Measurements from ENCODE around the gene UROD. TPM values are rescaled to one million over a fixed set of nuclear protein-coding genes. Genes with fewer than 3 reads are reported as not detected.

UROD gene
- total RNA-seq, 1 donor: 136 TPM

GRCh38 chr1:45038661-45039364 lies 26.8 kb downstream of the UROD start:
- TF ChIP-seq, protein P1, sequence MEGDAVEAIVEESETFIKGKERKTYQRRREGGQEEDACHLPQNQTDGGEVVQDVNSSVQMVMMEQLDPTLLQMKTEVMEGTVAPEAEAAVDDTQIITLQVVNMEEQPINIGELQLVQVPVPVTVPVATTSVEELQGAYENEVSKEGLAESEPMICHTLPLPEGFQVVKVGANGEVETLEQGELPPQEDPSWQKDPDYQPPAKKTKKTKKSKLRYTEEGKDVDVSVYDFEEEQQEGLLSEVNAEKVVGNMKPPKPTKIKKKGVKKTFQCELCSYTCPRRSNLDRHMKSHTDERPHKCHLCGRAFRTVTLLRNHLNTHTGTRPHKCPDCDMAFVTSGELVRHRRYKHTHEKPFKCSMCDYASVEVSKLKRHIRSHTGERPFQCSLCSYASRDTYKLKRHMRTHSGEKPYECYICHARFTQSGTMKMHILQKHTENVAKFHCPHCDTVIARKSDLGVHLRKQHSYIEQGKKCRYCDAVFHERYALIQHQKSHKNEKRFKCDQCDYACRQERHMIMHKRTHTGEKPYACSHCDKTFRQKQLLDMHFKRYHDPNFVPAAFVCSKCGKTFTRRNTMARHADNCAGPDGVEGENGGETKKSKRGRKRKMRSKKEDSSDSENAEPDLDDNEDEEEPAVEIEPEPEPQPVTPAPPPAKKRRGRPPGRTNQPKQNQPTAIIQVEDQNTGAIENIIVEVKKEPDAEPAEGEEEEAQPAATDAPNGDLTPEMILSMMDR (IDR thresholded peaks at IDR 0.05; ENCODE audit: insufficient read depth, low read depth, low read length): no peak
- DNase-seq (ENCODE audit: low read depth): no peak
- no peak overlapping the region for H3K4me3 ChIP-seq (ENCODE audit: low read depth, low read length)

GRCh38 chr1:45040297-45040696 lies 28.2 kb downstream of the UROD start:
- TF ChIP-seq, protein P1 (IDR thresholded peaks at IDR 0.05; ENCODE audit: insufficient read depth, low read depth, low read length): no peak
- no peak overlapping the region for H3K4me3 ChIP-seq (ENCODE audit: low read depth, low read length)
- DNase-seq (ENCODE audit: low read depth): no peak

GRCh38 chr1:45043094-45043493 lies 31.0 kb downstream of the UROD start:
- no peak overlapping the region for H3K4me3 ChIP-seq (ENCODE audit: low read depth, low read length)
- DNase-seq (ENCODE audit: low read depth): no peak
- TF ChIP-seq, protein P1 (IDR thresholded peaks at IDR 0.05; ENCODE audit: insufficient read depth, low read depth, low read length): no peak

DNA sequence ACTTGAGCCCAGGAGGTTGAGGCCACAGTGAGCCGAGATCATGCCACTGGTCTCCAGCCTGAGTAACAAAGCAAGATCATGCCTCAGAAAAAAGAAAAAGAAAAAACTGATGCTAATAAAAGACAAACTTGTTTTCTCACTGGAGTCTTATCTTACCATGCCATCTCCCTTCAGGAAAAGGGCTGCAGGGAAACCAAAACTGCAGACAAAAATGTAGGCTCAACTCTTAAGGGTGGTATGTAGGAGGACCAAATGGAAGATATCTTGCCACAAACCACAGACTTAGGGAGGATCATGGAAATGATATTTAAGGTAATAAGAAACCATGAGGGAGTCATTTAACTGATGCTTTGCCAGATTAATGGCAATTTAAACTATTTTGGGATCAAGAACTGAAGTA lies 32.9 kb downstream of the UROD start:
- no peak for DNase-seq (ENCODE audit: low read depth)
- H3K4me3 ChIP-seq (ENCODE audit: low read depth, low read length): no peak overlapping the region
- TF ChIP-seq, protein P1 (IDR thresholded peaks at IDR 0.05; ENCODE audit: insufficient read depth, low read depth, low read length): no peak

- no peak for DNase-seq (ENCODE audit: low read depth)
- TF ChIP-seq, protein P1 (IDR thresholded peaks at IDR 0.05; ENCODE audit: insufficient read depth, low read depth, low read length): no peak
- H3K4me3 ChIP-seq (ENCODE audit: low read depth, low read length): no peak overlapping the region
Observed at GRCh38 chr1:45047032-45047431, 35.0 kb downstream of the UROD start.

GRCh38 chr1:45051005-45051772 lies 39.1 kb downstream of the UROD start:
- H3K4me3 ChIP-seq (ENCODE audit: low read depth, low read length): no peak overlapping the region
- TF ChIP-seq, protein P1 (IDR thresholded peaks at IDR 0.05; ENCODE audit: insufficient read depth, low read depth, low read length): no peak

More at GRCh38 chr1:45051005-45051772, 39.1 kb downstream of the UROD start:
- no peak for DNase-seq (ENCODE audit: low read depth)

Measured in fibroblast of villous mesenchyme (primary cell).